Tibial nerve (tissue), 4 donors: ENCODE results near the gene MMP14. TPM values are rescaled to one million over a fixed set of nuclear protein-coding genes. Genes with fewer than 3 reads are reported as not detected.

Source experiments
- DNase-seq, 2 donors: peaks; one replicate each; pipeline ENCODE4 v3.0.0-alpha.2; 2019; ENCODE audit warnings: low spot score in 2 of 2
- H3K27ac ChIP-seq, 4 donors: fragments of 200-600 bp; sonication (generic) in 3 of 4; one replicate each; pipeline ENCODE4 v1.5.1; 2017 to 2019; ENCODE audit warnings: mild to moderate bottlenecking in 1 of 4
- H3K27me3 ChIP-seq, 2 donors: fragments of 200-600 bp; sonication (generic) in 1 of 2; one replicate each; pipeline versions ENCODE4 v1.5.1 to v1.6.0; 2017 to 2019
- H3K36me3 ChIP-seq, 3 donors: fragments of 200-600 bp; sonication (generic); one replicate each; pipeline ENCODE4 v1.5.1; 2018 to 2019
- H3K4me1 ChIP-seq, 4 donors: fragments of 200-600 bp; sonication (generic) in 3 of 4; one replicate each; pipeline ENCODE4 v1.5.1; 2017 to 2019
- H3K4me3 ChIP-seq, 4 donors: fragments of 200-600 bp; sonication (generic) in 3 of 4; one replicate each; pipeline ENCODE4 v1.5.1; 2017 to 2019; ENCODE audit warnings: mild to moderate bottlenecking in 1 of 4, moderate library complexity in 1 of 4
- H3K9me3 ChIP-seq, 4 donors: fragments of 200-600 bp; sonication (generic) in 3 of 4; one replicate each; pipeline ENCODE4 v1.5.1; 2017 to 2019
- CTCF ChIP-seq, 5 experiments: fragments of 200-600 bp in 3 of 5; fragments of 450-650 bp in 2 of 5; sonication (generic) in 3 of 5; IDR thresholded peaks; one replicate each; pipeline ENCODE4 v1.5.1; 2016 to 2019; ENCODE audit warnings: antibody characterized with exemption in 5 of 5, mild to moderate bottlenecking in 3 of 5, moderate library complexity in 2 of 5
- EP300 ChIP-seq, 2 donors: sonication (generic); formaldehyde crosslinking; IDR thresholded peaks; one replicate each; pipeline ENCODE4 v1.6.1; 2017; ENCODE audit warnings: antibody characterized with exemption in 2 of 2, mild to moderate bottlenecking in 1 of 2
- POLR2A ChIP-seq, 2 donors: fragments of 450-650 bp; IDR thresholded peaks; one replicate each; pipeline ENCODE4 v1.6.1; 2017; ENCODE audit warnings: antibody characterized with exemption in 2 of 2, mild to moderate bottlenecking in 2 of 2, moderate library complexity in 2 of 2
- WGBS, 2 donors: methylation state at CpG; one replicate each; pipeline ENCODE4 v1.1.5; 2018; 5-methylcytosine and 5-hydroxymethylcytosine counted together
- total RNA-seq, 4 donors: library from RNA; depleted of rRNA; stranded (reverse); fragments of >200 nt; gene quantifications; one replicate each; pipeline ENCODE4 v1.1.0, GENCODE V29; 2016

Gene MMP14
- total RNA-seq, 4 donors from 2014 or later: 101 to 222 (median 145) TPM

GRCh38 chr14:22842211-22843122 lies 6.1 kb downstream of the MMP14 start:
- Histone ChIP-seq H3K27ac (peak overlapping the region in 2 of 4 donors; percentile 26 to 57), H3K4me3 (no peak overlapping the region), H3K4me1 (peaks cover 3 to 84% (median 31%) of the 10 kb centered on the region in 4 donors), H3K27me3 (no peaks in the 10 kb centered on the region), H3K36me3 (peaks cover 4 to 60% (median 18%) of the 10 kb centered on the region in 3 donors), H3K9me3 (no peaks in the 10 kb centered on the region)
- no peak for TF ChIP-seq EP300 (IDR thresholded peaks at IDR 0.05)
- TF ChIP-seq POLR2A (IDR thresholded peaks at IDR 0.05): no peak
- DNase-seq: no peak
- 84 to 87% methylated on average over 24 to 26 of the region's 28 CpGs for WGBS, 2 donors

- Histone ChIP-seq H3K9me3 (no peaks in the 10 kb centered on the region), H3K27ac (peak overlapping the region in 2 of 4 donors; percentile 26 to 57), H3K27me3 (no peaks in the 10 kb centered on the region), H3K4me1 (peaks cover 6 to 88% (median 38%) of the 10 kb centered on the region in 4 donors), H3K36me3 (peaks cover 4 to 60% (median 18%) of the 10 kb centered on the region in 3 donors), H3K4me3 (no peak overlapping the region)
- DNase-seq: no peak
- TF ChIP-seq CTCF (IDR thresholded peaks at IDR 0.05) (no peak), EP300 (IDR thresholded peaks at IDR 0.05) (no peak), POLR2A (IDR thresholded peaks at IDR 0.05) (no peak)
- WGBS, 2 donors: 80 to 85% methylated on average over 21 of the region's 21 CpGs
Observed at GRCh38 chr14:22843123-22843925, 6.9 kb downstream of the MMP14 start.

GRCh38 chr14:22844221-22845102 lies 8.1 kb downstream of the MMP14 start:
- Histone ChIP-seq H3K27me3 (no peaks in the 10 kb centered on the region), H3K9me3 (no peaks in the 10 kb centered on the region), H3K36me3 (peaks cover 4 to 60% (median 18%) of the 10 kb centered on the region in 3 donors), H3K4me3 (no peak overlapping the region), H3K4me1 (peaks cover 6 to 88% (median 38%) of the 10 kb centered on the region in 4 donors), H3K27ac (peak overlapping the region in 3 of 4 donors; percentile 39 to 98 (median 94))
- no peak for TF ChIP-seq POLR2A (IDR thresholded peaks at IDR 0.05)
- TF ChIP-seq CTCF (IDR thresholded peaks at IDR 0.05): no peak
- TF ChIP-seq EP300 (IDR thresholded peaks at IDR 0.05): no peak
- no peak for DNase-seq
- WGBS, 2 donors: 84 to 85% methylated on average over 22 of the region's 22 CpGs

GRCh38 chr14:22845103-22845394 lies 8.7 kb downstream of the MMP14 start:
- peak overlapping the region in 3 of 4 donors; percentile 39 to 98 (median 94) for H3K27ac ChIP-seq
- WGBS, 2 donors: 86 to 93% methylated on average over 9 of the region's 9 CpGs
- H3K36me3 ChIP-seq: peaks cover 4 to 60% (median 18%) of the 10 kb centered on the region in 3 donors
- H3K4me3 ChIP-seq: no peak overlapping the region
- no peak for DNase-seq
- H3K4me1 ChIP-seq: peaks cover 10 to 90% (median 41%) of the 10 kb centered on the region in 4 donors
- no peaks in the 10 kb centered on the region for H3K9me3 ChIP-seq
- no peaks in the 10 kb centered on the region for H3K27me3 ChIP-seq
- no peak for TF ChIP-seq EP300 (IDR thresholded peaks at IDR 0.05)
- no peak for TF ChIP-seq CTCF (IDR thresholded peaks at IDR 0.05)
- no peak for TF ChIP-seq POLR2A (IDR thresholded peaks at IDR 0.05)
